Stimulated activated CD4-positive, alpha-beta T cell treated with anti-CD3 and anti-CD28 coated beads, Interleukin-1b, Interleukin-23, amount 100 ng/mL, for 24 hours (primary cell): Measurements from ENCODE around the gene COPS6.

ENCODE experiments used
- DNase-seq, 4 experiments: peaks; one replicate each; pipeline ENCODE4 v3.0.0-alpha.2; 2020; ENCODE audit warnings: low read depth in 4 of 4, low spot score in 1 of 4

The COPS6 gene

DNA sequence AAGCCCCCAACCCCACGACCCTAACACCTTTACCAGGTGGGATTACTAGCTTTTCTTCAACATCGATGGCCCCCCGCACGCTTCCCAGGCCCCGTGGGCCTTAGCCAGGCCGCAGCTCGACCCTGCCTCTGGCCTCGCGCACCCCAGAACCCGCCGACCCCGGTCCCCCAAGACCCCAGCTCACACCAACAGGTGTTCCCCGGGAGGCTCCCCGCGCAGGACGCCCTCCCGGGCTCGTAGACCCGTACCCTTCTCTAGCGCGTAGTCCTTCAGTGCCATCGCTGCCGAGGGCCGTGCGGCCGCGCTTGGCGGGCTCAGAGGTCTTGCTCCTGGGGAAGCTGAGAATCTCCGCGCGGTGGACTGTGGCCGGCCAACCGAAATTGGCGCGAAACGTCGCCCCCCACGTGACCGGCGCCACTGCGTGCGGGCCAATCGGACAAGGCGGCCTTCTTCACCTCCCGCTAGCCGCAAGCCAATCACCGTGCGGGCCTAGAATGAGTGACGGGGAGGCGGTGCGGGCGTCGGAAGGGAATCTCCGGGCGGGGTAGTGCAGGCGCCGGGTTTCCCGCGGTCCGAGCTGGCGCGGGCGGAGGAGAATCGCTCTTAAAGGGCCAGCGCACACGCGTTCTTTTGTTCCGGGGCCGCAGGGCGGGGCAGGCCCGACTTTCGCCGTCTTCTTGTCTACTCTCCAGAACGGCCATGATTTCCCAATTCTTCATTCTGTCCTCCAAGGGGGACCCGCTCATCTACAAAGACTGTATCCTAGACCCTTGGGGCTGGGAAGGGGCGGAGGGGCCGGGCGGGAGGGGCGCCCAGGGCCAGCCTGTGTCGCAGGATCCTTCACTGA, 12.5 kb downstream of the COPS6 start, which contains the start of the genes AP4M1 and MCM7:
AP4M1 (plus strand) TSS at position 628 of the 847 bp plus-strand sequence; CDS start at position 700, 72 bp downstream.
MCM7 (minus strand) TSS at position 382 of the 847 bp plus-strand sequence; CDS start at position 279, 103 bp downstream.
- DNase-seq: peak; percentile 88 to 98 (median 94)

DNA sequence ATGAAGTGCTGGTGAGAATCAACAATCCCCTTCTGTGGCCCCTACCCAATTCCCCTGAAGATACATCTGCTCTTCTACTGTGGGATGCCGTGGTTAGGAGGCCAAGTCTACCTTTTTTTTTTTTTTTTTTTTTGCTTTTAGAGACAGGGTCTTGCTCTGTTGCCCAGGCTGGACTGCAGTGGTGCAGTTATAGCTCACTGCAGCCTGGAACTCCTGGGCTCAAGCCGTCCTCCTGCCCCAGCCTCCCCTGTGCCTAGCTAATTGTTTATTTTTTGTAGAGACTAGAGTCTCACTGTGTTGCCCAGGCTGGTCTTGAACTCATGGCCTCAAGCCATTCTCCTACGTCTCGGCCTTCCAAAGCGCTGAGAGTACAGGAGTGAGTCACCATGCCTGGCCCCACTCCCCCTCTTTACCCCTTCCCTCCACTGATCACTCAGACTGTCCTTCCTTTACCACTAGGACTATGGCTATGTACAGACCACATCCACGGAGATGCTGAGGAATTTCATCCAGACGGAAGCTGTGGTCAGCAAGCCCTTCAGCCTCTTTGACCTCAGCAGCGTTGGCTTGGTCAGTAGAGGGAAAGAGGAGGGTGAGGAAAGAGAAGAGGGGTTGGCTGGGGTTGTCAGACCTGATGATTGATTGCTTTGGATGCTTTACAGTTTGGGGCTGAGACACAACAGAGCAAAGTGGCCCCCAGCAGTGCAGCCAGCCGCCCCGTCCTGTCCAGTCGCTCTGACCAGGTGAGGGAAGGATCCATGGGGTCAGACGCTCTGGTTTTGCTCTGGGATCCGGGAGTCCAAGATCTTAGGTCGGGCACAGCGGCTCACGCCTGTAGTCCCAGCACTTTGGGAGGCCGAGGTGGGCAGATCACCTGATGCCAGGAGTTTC, 14.4 kb downstream of the COPS6 start:
- DNase-seq: no peak

DNA sequence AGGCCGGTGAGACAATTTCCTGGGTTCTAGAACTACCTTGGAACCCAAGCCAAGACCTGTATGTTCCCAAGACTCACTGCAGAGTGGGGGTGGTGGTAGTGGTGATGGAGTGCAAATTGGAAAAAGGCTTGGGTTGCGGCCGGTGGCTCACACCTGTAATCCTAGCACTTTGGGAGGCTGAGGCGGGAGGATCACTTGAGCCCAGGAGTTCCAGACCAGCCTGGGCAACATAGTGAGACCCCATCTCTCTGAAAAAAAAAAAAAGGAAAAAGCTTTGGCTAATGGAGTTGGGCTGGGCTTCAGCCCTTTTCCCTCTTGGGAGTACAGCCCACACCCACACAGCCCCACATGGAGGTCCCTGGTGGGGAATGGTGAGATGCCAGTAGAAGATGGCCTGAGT, 16.8 kb downstream of the COPS6 start:
- DNase-seq: no peak

DNA sequence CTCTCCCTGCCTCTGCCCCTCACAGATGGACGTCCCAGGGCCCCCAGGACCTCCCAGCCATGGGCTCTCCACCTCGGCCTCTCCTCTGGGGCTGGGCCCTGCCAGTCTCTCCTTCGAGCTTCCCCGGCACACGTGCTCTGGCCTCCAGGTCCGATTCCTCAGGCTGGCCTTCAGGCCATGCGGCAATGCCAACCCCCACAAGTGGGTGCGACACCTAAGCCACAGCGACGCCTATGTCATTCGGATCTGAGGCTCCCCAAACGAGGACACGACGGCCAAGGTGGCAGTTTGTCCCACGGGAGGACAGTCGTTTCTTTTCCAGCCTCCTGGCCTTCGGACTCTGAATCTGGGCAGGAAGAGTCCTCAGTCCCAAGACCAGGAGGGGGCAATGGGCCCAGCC, 17.9 kb downstream of the COPS6 start:
- no peak for DNase-seq

DNA sequence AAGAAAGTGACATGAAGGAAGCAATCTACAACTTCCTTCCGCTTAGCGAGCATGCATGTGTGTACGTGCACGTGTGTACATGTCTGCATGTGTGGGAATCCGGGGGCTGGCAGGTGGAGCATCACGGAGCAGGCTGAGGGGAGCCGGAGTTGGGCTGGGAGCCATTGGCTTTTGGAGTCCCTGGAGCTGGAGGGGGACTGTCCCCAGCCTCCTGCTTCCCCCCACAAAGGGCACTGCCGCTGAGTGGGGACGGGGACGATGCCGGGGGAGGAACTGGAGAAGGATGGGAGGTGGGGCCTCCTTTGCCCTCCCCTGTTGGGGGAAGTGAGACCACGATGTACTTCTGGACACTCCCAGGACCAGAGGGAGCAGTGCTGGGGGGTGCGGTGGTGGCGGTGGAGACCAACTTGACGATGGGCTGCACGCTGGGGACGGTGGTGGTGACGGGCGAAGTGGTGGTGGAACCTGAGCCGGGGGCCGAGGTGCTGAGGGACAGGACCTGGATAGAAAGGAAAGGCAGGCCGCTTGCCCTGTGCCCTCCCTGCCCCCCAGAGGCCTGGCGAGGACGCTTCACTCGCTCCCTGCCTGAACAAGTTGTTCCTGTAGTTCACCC, 18.5 kb downstream of the COPS6 start:
- no peak for DNase-seq

DNA sequence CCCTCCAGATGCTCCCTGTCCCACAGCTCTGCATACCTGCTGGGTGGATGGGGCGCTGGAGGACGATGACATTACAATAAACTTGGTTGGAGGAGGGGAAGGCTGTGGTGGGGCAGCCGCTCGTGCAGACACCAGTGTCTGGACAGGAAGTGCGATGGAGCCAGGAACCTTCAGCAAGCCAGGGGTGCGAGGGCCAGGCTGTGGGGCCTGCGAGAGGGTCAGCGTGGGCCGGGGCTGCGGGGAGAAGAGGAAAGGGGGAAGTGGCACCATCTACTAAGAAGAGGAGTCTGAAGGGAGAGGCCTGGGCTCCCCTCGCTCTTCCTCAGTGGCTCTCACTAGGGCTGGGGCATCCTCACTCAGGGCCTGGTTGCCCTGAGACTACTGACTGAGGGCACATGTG, 19.1 kb downstream of the COPS6 start:
- no peak for DNase-seq

DNA sequence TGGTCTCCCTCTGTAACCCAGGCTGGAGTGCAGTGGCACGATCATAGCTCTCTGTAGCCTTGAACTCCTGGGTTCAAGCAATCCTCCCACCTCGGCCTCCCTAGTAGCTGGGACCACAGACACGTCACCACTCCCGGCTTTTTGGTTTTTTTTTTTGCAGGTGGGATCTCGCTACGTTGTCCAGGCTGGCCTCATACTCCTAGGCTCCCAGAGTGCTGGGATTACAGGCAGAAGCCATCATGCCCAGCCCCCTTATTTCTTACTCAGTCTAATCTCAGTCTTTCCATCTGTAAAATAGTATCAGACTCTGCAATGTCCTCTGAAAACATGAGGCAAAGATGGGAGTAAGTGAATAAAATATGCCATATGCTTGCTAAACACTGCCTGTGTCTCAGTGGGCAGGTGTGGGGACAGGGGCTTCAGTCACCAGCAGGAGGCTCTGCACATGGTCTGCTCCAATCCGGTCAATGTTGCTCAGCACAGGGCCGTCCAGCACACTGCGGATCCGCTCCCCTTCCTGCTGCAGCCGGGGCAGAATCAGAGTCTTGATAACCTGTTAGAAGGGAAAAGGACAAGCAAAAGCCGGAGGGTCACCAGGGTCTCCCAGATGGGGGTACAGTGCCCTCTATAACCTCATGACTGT, 20.9 kb downstream of the COPS6 start:
- no peak for DNase-seq

DNA sequence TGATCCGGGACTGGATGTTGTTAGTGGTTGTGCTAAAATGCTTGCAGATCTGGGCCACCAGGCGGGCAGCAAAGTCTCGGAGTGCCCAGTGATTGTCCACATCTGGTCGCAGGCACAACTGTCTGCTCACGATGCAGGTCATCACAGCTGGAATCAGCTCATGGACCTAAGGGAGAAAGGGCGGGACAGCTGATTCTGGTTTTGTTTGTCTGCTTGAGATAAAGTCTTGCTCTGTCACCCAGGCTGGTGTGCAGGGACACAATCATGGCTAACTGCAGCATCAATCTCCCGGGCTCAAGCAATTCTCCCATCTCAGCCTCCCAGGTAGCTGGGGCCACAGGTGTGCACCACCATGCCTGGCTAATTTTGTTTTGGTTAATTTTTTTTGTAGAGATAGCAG, 22.4 kb downstream of the COPS6 start:
- DNase-seq: no peak

DNA sequence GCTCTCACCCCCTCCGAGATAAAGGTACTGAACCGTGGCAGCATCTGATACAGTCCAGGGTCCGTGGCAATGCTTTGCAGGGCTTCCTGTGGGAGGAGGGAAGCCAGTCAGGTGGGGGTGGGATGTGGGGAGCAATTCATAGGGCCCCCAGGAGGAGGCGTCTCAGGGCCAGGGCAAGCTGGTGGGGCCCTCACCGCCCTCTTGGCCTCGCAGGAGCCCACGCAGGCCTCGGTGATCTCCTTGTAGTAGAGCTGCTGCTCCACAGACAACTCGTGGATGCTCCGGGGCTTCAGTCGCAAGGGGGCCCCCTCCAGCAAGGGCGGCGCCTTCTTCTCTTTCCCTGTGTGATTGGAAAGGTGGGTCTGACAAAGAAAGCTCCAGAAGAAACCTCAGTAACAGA, 23.1 kb downstream of the COPS6 start:
- DNase-seq: no peak

DNA sequence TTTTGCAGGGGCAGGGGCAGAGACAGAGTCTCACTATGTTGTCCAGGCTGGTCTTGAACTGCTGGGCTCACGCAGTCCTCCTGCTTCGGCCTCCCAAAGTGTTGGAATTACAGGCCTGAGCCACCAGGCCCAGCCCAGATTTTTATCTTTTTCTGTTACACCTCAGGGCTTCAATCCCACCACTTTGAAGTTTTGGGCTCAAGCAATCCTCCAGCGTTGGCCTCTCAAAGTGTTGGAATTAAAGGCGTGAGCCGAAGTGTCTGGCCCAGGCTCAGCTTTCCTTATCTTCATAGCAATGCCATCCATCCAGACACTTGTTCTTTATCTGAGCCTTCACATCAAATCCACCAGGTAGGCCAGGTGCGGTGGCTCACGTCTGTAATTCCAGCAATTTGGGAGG, 26.3 kb downstream of the COPS6 start:
- DNase-seq: no peak

DNA sequence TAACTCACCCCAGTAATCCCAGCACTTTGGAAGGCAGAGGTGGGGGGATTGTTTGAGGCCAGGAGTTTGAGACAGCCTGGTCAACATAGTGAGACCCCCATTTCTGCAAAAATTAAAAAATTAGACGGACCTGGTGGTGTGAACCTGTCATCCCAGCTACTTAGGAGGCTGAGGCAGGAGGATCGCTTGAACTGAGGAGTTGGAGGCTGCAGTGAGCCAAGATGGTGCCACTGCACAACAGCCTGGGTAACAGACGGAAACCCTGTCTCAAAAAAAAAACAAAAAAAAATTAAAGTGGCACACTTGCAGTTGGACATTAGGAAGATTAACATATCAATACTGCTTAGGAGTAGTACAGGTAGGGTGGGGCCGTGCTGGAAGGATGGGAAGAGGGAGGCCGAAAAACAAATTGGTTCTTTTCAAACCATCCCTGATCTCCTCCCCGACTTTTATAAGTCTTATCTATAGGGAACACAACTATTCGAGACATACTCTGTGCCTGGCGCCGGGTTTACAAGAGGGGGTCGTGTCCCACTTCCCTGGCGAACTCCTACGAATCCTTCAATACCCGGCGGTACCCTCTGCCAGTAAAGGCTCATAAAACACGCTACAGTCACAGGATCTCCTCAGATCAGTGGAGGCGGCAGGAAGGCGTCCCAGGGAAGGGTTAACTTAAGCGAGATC, 29.8 kb downstream of the COPS6 start:
- DNase-seq: no peak

DNA sequence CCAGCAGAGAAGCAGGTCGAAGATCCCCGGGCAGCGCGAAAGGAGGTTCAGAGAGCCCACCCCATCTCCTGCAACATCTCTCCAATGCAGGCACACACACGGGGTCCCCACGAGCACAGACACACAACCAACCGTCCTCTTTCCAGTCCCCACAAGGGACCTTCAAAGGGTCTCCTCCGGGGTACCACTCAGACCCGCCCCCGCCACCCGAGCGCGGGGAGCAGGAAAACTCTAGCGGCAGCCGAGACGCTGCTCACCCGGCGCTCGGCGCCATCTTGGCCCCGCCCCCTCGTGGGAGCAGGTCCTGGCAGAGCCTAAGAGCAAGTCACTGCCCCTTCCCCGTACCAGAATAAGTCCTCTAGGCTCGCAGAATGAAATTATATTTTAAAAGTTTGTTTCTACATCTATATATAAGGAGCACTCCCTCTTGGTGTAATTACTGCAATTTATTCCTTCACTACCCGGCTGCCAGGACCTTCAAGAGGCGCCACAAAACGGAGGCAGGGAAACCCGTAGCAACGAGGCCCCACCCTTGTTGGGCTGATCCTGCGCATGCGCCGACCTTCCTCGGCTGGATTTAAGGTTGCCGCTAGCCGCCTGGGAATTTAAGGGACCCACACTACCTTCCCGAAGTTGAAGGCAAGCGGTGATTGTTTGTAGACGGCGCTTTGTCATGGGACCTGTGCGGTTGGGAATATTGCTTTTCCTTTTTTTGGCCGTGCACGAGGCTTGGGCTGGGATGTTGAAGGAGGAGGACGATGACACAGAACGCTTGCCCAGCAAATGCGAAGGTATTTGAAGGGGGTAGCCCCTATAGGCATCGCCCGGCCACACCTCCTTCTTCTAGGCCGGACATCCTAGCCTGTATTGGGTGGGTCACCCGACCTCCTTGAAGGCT, 30.6 kb downstream of the COPS6 start, which contains the start of the genes CNPY4 and TAF6:
CNPY4 (plus strand) TSS at position 563 of the 898 bp plus-strand sequence; CDS start at position 674, 111 bp downstream.
TAF6 (minus strand) TSS at position 287 of the 898 bp plus-strand sequence. CDS start 5,149 bp downstream, outside the sequence.
- DNase-seq: peak; percentile 86 to 94 (median 92)

DNA sequence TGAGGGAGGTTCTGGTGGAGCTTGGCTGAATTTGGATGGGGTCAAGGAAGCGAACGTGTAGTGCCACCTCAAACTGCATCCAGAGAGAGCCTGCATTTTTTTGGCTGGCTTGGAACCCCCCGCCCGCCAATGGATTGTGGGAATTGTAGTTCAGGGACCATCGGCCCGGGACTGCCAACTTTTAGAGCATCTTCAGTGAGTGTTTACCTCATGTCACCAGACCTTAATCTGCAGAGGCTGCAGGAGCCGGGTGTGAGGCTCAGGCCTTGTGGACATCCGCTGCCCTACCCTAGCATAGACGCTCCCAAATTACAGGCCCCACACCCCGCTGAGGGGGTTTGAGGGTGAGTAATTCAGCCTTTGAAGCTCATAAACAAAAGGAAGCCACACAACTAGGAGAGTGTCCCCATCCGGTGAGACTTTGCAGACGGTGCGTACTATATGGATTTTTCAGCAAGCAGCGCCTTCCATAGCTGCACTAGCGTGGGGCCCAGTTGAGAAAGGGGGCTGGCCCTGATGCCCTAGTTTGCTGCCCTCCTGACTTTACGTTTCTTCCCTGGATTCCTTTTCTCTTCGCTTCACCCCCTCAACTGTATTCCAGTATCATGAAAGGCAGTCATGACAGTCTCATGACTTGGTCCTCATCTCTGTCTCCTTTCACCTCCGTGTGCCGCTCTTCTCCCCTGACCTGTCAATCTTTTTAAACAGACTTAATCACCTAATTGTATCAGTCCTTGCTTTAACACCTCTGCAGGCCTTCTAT, 31.4 kb downstream of the COPS6 start:
- DNase-seq: peak in 3 of 4 experiments; percentile 31 to 61 (median 59)

DNA sequence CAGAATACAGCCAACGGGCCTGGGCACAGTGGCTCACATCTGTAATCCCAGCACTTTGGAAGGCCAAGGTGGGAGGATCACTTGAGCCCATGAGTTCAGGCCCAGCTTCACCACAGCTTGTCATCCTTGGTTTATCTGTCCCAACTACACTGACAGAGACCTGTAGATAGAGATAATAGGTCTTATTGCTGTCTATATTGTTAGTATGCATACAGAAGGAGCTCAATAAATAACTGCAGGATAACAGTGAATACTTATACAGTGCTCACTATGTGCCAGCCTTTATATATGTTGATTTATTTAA, 31.9 kb downstream of the COPS6 start:
- no peak for DNase-seq

DNA sequence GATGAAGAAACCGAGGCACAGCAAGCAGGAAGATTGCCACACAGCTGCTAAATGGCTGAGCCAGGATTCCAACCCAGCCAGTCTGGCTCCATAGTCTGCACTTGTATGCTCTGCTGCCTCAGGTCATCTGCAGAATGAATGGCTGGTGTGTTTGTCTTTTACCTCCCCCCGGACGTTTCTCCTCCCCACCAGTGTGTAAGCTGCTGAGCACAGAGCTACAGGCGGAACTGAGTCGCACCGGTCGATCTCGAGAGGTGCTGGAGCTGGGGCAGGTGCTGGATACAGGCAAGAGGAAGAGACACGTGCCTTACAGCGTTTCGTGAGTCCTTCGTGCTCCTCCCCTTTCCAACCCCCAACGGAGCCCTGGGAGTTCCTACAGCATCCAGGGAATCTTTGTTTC, 33.3 kb downstream of the COPS6 start:
- no peak for DNase-seq

DNA sequence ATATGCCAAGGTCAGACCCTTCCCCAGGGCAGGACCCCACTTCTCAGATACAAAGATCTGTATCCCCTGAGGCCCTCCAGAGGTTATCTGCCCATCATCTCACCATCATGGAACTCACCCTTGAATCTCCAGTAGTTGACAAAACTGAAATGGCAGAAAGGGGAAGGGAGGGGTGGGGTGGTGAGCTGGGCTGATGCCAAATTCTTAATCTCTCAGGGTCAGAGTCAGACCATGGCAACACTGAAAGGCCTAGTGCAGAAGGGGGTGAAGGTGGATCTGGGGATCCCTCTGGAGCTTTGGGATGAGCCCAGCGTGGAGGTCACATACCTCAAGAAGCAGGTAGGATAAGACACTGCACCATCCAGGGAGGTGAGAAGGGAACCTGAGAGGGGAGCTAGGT, 33.8 kb downstream of the COPS6 start:
- DNase-seq: no peak

DNA sequence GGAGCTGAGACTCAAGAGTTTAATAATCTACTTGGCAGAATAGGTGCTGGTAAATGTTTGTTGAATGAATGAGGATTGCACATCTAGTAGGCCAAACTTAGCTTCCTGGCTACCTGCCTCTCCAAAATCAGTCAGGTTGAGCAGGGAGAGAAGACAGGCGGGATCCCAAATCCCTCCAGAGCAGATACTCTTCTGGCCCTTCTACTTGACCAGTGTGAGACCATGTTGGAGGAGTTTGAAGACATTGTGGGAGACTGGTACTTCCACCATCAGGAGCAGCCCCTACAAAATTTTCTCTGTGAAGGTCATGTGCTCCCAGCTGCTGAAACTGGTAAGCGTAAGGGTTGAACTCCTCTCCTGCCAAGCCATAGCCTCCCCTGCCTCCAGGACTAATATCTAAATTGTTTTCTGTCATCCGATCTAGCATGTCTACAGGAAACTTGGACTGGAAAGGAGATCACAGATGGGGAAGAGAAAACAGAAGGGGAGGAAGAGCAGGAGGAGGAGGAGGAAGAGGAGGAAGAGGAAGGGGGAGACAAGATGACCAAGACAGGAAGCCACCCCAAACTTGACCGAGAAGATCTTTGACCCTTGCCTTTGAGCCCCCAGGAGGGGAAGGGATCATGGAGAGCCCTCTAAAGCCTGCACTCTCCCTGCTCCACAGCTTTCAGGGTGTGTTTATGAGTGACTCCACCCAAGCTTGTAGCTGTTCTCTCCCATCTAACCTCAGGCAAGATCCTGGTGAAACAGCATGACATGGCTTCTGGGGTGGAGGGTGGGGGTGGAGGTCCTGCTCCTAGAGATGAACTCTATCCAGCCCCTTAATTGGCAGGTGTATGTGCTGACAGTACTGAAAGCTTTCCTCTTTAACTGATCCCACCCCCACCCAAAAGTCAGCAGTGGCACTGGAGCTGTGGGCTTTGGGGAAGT, 35.8 kb downstream of the COPS6 start:
- DNase-seq: no peak
